SK-N-SH (cell line): Measurements from ENCODE around the gene PKP1. TPM values are rescaled to one million over a fixed set of nuclear protein-coding genes. Genes with fewer than 3 reads are reported as not detected.

Source experiments
- CTCF ChIA-PET: fragments of 300-600, 350-600 bp; formaldehyde crosslinking; extraction: SDS; loops from one replicate; lab custom pipeline; 2021; lab: Yijun Ruan, JAX
- POLR2A ChIA-PET: fragments of 350-600 bp; sonication (Branson Sonifier 250); formaldehyde crosslinking; extraction: SDS; loops from one replicate; lab custom pipeline; 2020; ENCODE audit warnings: antibody characterized with exemption, inconsistent platforms; lab: Yijun Ruan, JAX
- DNase-seq: peaks from one replicate; pipeline ENCODE4 v3.0.0; 2012
- H2AFZ ChIP-seq: fragments of 200-600 bp; sonication (generic); 2 replicates; pipeline ENCODE4 v1.8.1; 2016; ENCODE audit warnings: antibody characterized with exemption, mild to moderate bottlenecking, low read depth
- H3F3A ChIP-seq: fragments of 200-600 bp; sonication (generic); replicated peaks from 2 replicates; pipeline ENCODE3; 2016; ENCODE audit warnings: antibody characterized with exemption, mild to moderate bottlenecking; ENCODE audit not compliant: insufficient read depth
- H3K27ac ChIP-seq, 2 experiments: fragments of 200-500 bp in 1 of 2; fragments of 200-600 bp in 1 of 2; sonication (Bioruptor generic) in 1 of 2; sonication (generic), shearing (Covaris generic) in 1 of 2; 2 replicates each; pipeline versions ENCODE4 v1.5.1 to v1.6.1; 2014 to 2016; ENCODE audit warnings: low read depth in 2 of 2, inconsistent platforms in 1 of 2, low read length in 1 of 2, mild to moderate bottlenecking in 1 of 2, mixed read lengths in 1 of 2
- H3K27me3 ChIP-seq: fragments of 200-600 bp; sonication (generic), shearing (Covaris generic); 2 replicates; pipeline ENCODE4 v1.6.1; 2016; ENCODE audit warnings: mixed run types; ENCODE audit not compliant: insufficient read depth
- H3K36me3 ChIP-seq, 2 experiments: fragments of 200-500 bp in 1 of 2; fragments of 200-600 bp in 1 of 2; sonication (Bioruptor generic) in 1 of 2; sonication (generic) in 1 of 2; replicated peaks in 1 of 2; 2 replicates each; pipeline versions ENCODE3 to v1.5.1; 2014 to 2016; ENCODE audit warnings: low read length in 1 of 2, mild to moderate bottlenecking in 1 of 2; ENCODE audit not compliant: insufficient read depth in 2 of 2, control insufficient read depth in 1 of 2
- H3K4me1 ChIP-seq, 2 experiments: fragments of 200-500 bp in 1 of 2; fragments of 200-600 bp in 1 of 2; sonication (Bioruptor generic) in 1 of 2; sonication (generic), shearing (Covaris generic) in 1 of 2; 2 replicates each; pipeline versions ENCODE4 v1.5.1 to v1.6.1; 2014 to 2016; ENCODE audit warnings: low read depth in 1 of 2, low read length in 1 of 2, mixed run types in 1 of 2; ENCODE audit not compliant: insufficient read depth in 2 of 2, control insufficient read depth in 1 of 2
- H3K4me2 ChIP-seq: fragments of 200-600 bp; sonication (generic), shearing (Covaris generic); 2 replicates; pipeline ENCODE4 v1.6.1; 2017; ENCODE audit warnings: mixed run types
- H3K4me3 ChIP-seq, 2 experiments: fragments of 200-500 bp in 1 of 2; fragments of 200-600 bp in 1 of 2; sonication (Bioruptor generic) in 1 of 2; sonication (generic), shearing (Covaris generic) in 1 of 2; 2 replicates each; pipeline versions ENCODE4 v1.5.1 to v1.8.1; 2014 to 2016; ENCODE audit warnings: low read depth in 2 of 2, inconsistent platforms in 1 of 2, low read length in 1 of 2, mild to moderate bottlenecking in 1 of 2, mixed read lengths in 1 of 2, moderate library complexity in 1 of 2
- H3K79me2 ChIP-seq: fragments of 200-600 bp; sonication (generic); 2 replicates; pipeline ENCODE4 v1.8.1; 2017; ENCODE audit warnings: mild to moderate bottlenecking; ENCODE audit not compliant: insufficient read depth
- H3K9ac ChIP-seq: fragments of 200-600 bp; sonication (generic); 2 replicates; pipeline ENCODE4 v1.6.1; 2017; ENCODE audit warnings: mixed run types
- H3K9me2 ChIP-seq: fragments of 200-600 bp; sonication (generic); 2 replicates; pipeline ENCODE4 v1.6.1; 2017; ENCODE audit warnings: mixed run types
- H3K9me3 ChIP-seq: fragments of 200-600 bp; sonication (generic); 2 replicates; pipeline ENCODE4 v1.6.1; 2017; ENCODE audit warnings: mixed run types, mild to moderate bottlenecking, moderate library complexity
- H4K20me1 ChIP-seq: fragments of 200-600 bp; sonication (generic); 2 replicates; pipeline ENCODE4 v1.6.1; 2017; ENCODE audit warnings: mild to moderate bottlenecking, mixed run types; ENCODE audit not compliant: insufficient read depth
- CHD2 ChIP-seq: fragments of 150-350 bp; IDR thresholded peaks from 2 replicates; pipeline ENCODE4 v1.6.1; 2018; ENCODE audit warnings: low read length; ENCODE audit not compliant: partially characterized antibody
- ELF1 ChIP-seq: IDR thresholded peaks from 2 replicates; pipeline ENCODE4 v1.4.0; 2012
- EZH2phosphoT487 ChIP-seq: fragments of 200-600 bp; sonication (generic); IDR thresholded peaks from 2 replicates; pipeline ENCODE4 v1.6.1; 2017; ENCODE audit warnings: low read depth, mixed run types, mild to moderate bottlenecking, antibody characterized with exemption, moderate library complexity, borderline replicate concordance
- FOXM1 ChIP-seq: IDR thresholded peaks from 2 replicates; pipeline ENCODE4 v1.4.0; 2012; ENCODE audit warnings: low read depth, mild to moderate bottlenecking
- GATA2 ChIP-seq: sonication (generic); formaldehyde crosslinking; IDR thresholded peaks from 2 replicates; pipeline ENCODE4 v1.5.0; 2020; ENCODE audit warnings: mild to moderate bottlenecking, missing genetic modification reagents
- IRF3 ChIP-seq: fragments of 150-350 bp; IDR thresholded peaks from 2 replicates; pipeline ENCODE4 v1.6.1; 2016; ENCODE audit warnings: mild to moderate bottlenecking, low read depth, low read length
- MEF2A ChIP-seq: IDR thresholded peaks from 2 replicates; pipeline ENCODE4 v1.4.0; 2012; ENCODE audit warnings: low read depth, borderline replicate concordance
- MXI1 ChIP-seq: IDR thresholded peaks from 2 replicates; pipeline ENCODE4 v1.6.1; 2012; ENCODE audit warnings: mild to moderate bottlenecking, low read depth, low read length, improper control_type of control experiment
- NFIC ChIP-seq: IDR thresholded peaks from 2 replicates; pipeline ENCODE4 v1.4.0; 2012; ENCODE audit warnings: borderline replicate concordance
- RAD21 ChIP-seq: IDR thresholded peaks from 2 replicates; pipeline ENCODE4 v1.6.1; 2012; ENCODE audit warnings: mild to moderate bottlenecking, low read length
- SIN3A ChIP-seq: IDR thresholded peaks from 2 replicates; pipeline ENCODE4 v1.6.1; 2012; ENCODE audit warnings: low read depth, mild to moderate bottlenecking, low read length, moderate library complexity, borderline replicate concordance
- SMC3 ChIP-seq: IDR thresholded peaks from 2 replicates; pipeline ENCODE4 v1.6.1; 2012; ENCODE audit warnings: low read depth, low read length, improper control_type of control experiment
- TCF12 ChIP-seq: IDR thresholded peaks from 2 replicates; pipeline ENCODE4 v1.4.0; 2012
- YY1 ChIP-seq: IDR thresholded peaks from 2 replicates; pipeline ENCODE4 v1.4.0; 2012; ENCODE audit warnings: low read depth, mild to moderate bottlenecking
- WGBS: methylation state at CpG from one replicate; pipeline ENCODE4 v1.1.6; 2017; ENCODE audit warnings: low lambda C conversion rate; 5-methylcytosine and 5-hydroxymethylcytosine counted together
- polyA plus RNA-seq, 3 experiments: library from polyadenylated mRNA; depleted of rRNA; stranded (reverse); fragments of >200 nt; gene quantifications; 2 replicates each; pipeline ENCODE4 v1.2.3, GENCODE V29; 2012
- TF ChIP-seq, protein P1 (sequence below): fragments of 200-600 bp; sonication (generic); IDR thresholded peaks from 2 replicates; pipeline ENCODE4 v1.6.1; 2017; ENCODE audit warnings: antibody characterized with exemption, mild to moderate bottlenecking, moderate library complexity
- TF ChIP-seq, protein P2 (sequence below): IDR thresholded peaks from 2 replicates; pipeline ENCODE4 v1.4.0; 2012; ENCODE audit warnings: low read depth, borderline replicate concordance
- TF ChIP-seq, protein P3 (sequence below): fragments of 150-350 bp; IDR thresholded peaks from 2 replicates; pipeline ENCODE4 v1.6.1; 2017; ENCODE audit warnings: antibody characterized with exemption, low read length, low read depth, borderline replicate concordance

Gene PKP1
- polyA plus RNA-seq, 1 of the 3 experiments (the other 2 are of a cell fraction): not detected

GRCh38 chr1:201245082-201245481 is 38.2 kb upstream of the PKP1 start (continued):
- TF ChIP-seq, protein P1, sequence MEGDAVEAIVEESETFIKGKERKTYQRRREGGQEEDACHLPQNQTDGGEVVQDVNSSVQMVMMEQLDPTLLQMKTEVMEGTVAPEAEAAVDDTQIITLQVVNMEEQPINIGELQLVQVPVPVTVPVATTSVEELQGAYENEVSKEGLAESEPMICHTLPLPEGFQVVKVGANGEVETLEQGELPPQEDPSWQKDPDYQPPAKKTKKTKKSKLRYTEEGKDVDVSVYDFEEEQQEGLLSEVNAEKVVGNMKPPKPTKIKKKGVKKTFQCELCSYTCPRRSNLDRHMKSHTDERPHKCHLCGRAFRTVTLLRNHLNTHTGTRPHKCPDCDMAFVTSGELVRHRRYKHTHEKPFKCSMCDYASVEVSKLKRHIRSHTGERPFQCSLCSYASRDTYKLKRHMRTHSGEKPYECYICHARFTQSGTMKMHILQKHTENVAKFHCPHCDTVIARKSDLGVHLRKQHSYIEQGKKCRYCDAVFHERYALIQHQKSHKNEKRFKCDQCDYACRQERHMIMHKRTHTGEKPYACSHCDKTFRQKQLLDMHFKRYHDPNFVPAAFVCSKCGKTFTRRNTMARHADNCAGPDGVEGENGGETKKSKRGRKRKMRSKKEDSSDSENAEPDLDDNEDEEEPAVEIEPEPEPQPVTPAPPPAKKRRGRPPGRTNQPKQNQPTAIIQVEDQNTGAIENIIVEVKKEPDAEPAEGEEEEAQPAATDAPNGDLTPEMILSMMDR: no peak
- TF ChIP-seq SMC3: no peak
- TF ChIP-seq MXI1: no peak
- no peak for TF ChIP-seq ELF1

GRCh38 chr1:201248721-201249559 is 34.4 kb upstream of the PKP1 start:
- H4K20me1 ChIP-seq: no peaks in the 10 kb centered on the region
- TF ChIP-seq EZH2phosphoT487 (no peak), YY1 (no peak), MEF2A (no peak), FOXM1 (no peak), RAD21 (no peak), NFIC (no peak), MXI1 (no peak), GATA2 (CRISPR knock-in tag) (no peak), TCF12 (no peak), IRF3 (no peak), CHD2 (no peak), SIN3A (no peak), SMC3 (no peak), ELF1 (no peak)
- TF ChIP-seq, protein P2, sequence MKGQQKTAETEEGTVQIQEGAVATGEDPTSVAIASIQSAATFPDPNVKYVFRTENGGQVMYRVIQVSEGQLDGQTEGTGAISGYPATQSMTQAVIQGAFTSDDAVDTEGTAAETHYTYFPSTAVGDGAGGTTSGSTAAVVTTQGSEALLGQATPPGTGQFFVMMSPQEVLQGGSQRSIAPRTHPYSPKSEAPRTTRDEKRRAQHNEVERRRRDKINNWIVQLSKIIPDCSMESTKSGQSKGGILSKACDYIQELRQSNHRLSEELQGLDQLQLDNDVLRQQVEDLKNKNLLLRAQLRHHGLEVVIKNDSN: no peak
- TF ChIP-seq, protein P1: no peak
- TF ChIP-seq, protein P3, sequence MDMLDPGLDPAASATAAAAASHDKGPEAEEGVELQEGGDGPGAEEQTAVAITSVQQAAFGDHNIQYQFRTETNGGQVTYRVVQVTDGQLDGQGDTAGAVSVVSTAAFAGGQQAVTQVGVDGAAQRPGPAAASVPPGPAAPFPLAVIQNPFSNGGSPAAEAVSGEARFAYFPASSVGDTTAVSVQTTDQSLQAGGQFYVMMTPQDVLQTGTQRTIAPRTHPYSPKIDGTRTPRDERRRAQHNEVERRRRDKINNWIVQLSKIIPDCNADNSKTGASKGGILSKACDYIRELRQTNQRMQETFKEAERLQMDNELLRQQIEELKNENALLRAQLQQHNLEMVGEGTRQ: no peak
- H3K27ac ChIP-seq: no peak overlapping the region
- peaks cover 16% of the 10 kb centered on the region for H3K27me3 ChIP-seq
- H3K79me2 ChIP-seq: no peaks in the 10 kb centered on the region
- ChIA-PET POLR2A (no interaction called here), CTCF (interaction anchor here (0.7 to 8.7 kb wide), 3 partner anchors 61 to 160 kb away, joined by 3 to 329 read pairs (median 4); no protein-coding TSS in a partner anchor)
- H3K36me3 ChIP-seq: no peaks in the 10 kb centered on the region
- no peak for DNase-seq
- peaks cover 0 to 8% of the 10 kb centered on the region in 2 experiments; a peak in 1 of 4 replicates for H3K4me1 ChIP-seq
- H3K4me3 ChIP-seq: no peak overlapping the region
- H3F3A ChIP-seq: no peaks in the 10 kb centered on the region
- no peak overlapping the region for H3K4me2 ChIP-seq
- no peak overlapping the region for H3K9ac ChIP-seq
- H3K9me2 ChIP-seq: no peaks in the 10 kb centered on the region
- H3K9me3 ChIP-seq: no peaks in the 10 kb centered on the region; the same call in 1 of the 2 replicates
- H2AFZ ChIP-seq: no peak overlapping the region
- 81% methylated on average over 14 of the region's 14 CpGs for WGBS
